B cell (primary cell): ENCODE results near the gene ZNF735. TPM values are rescaled to one million over a fixed set of nuclear protein-coding genes. Genes with fewer than 3 reads are reported as not detected.

Source experiments
- ATAC-seq: fragments of 200-7000 bp; cut with Tn5 transposase; one replicate; pipeline ENCODE4 v1.10.0; 2021; ENCODE audit warnings: low read depth, mild to moderate bottlenecking, moderate number of reproducible peaks, moderate library complexity
- CTCF ChIA-PET: fragments of 350-600 bp; sonication (Branson Sonifier 250); formaldehyde crosslinking; loops from one replicate; lab custom pipeline; 2021; ENCODE audit warnings: antibody characterized with exemption, inconsistent platforms; lab: Charles Lee
- POLR2A ChIA-PET: fragments of 350-600 bp; sonication (Branson Sonifier 250); formaldehyde crosslinking; loops from one replicate; lab custom pipeline; 2021; ENCODE audit warnings: antibody characterized with exemption; lab: Charles Lee
- DNase-seq: peaks from one replicate; pipeline ENCODE4 v3.0.0; 2013
- H2AFZ ChIP-seq: 2 replicates; pipeline ENCODE4 v1.6.1; 2012; ENCODE audit warnings: mild to moderate bottlenecking, low read depth, low read length; ENCODE audit not compliant: insufficient read depth, poor library complexity, severe bottlenecking
- H3K27ac ChIP-seq, 2 donors: 1 replicate in 1 of 2; 2 replicates in 1 of 2; pipeline ENCODE4 v1.5.1; 2012 to 2013; ENCODE audit warnings: low read length in 2 of 2, mild to moderate bottlenecking in 2 of 2, moderate library complexity in 1 of 2
- H3K27me3 ChIP-seq, 4 experiments: fragments of 200-600 bp in 1 of 4; sonication (generic) in 1 of 4; replicated peaks in 1 of 4; 1 replicate in 2 of 4; 2 replicates in 2 of 4; pipeline versions ENCODE4 v1.6.1 to v1.7.0; 2013 to 2016; ENCODE audit warnings: low read length in 3 of 4, mild to moderate bottlenecking in 2 of 4, mixed read lengths in 1 of 4, moderate library complexity in 1 of 4; ENCODE audit not compliant: insufficient read depth in 4 of 4, control insufficient read depth in 3 of 4; ENCODE audit errors: control extremely low read depth in 1 of 4
- H3K36me3 ChIP-seq, 2 experiments: replicated peaks in 1 of 2; 1 replicate in 1 of 2; 2 replicates in 1 of 2; pipeline versions ENCODE4 v1.6.1 to v1.7.1; 2013; ENCODE audit warnings: low read length in 1 of 2; ENCODE audit not compliant: insufficient read depth in 2 of 2, control insufficient read depth in 1 of 2; ENCODE audit errors: control extremely low read depth in 1 of 2, extremely low read depth in 1 of 2
- H3K4me1 ChIP-seq, 2 donors: fragments of 200-600 bp in 1 of 2; sonication (generic) in 1 of 2; 1 replicate in 1 of 2; 2 replicates in 1 of 2; pipeline versions ENCODE4 v1.5.1 to v1.6.1; 2013 to 2017; ENCODE audit warnings: low read length in 2 of 2; ENCODE audit not compliant: control insufficient read depth in 2 of 2, insufficient read depth in 2 of 2
- H3K4me2 ChIP-seq: replicated peaks from 2 replicates; pipeline ENCODE3; 2012; ENCODE audit warnings: mild to moderate bottlenecking, low read depth, low read length; ENCODE audit not compliant: poor library complexity, severe bottlenecking
- H3K4me3 ChIP-seq, 5 experiments: fragments of 200-600 bp in 1 of 5; sonication (generic) in 1 of 5; 1 replicate in 3 of 5; 2 replicates in 2 of 5; pipeline versions ENCODE4 v1.5.1 to v1.7.0; 2011 to 2016; ENCODE audit warnings: low read length in 4 of 5, mild to moderate bottlenecking in 4 of 5, low read depth in 2 of 5, control low read depth in 1 of 5, moderate library complexity in 1 of 5; ENCODE audit not compliant: insufficient read depth in 1 of 5; ENCODE audit errors: control extremely low read depth in 1 of 5, extremely low read depth in 1 of 5
- H3K79me2 ChIP-seq: fragments of 200-600 bp; sonication (generic); one replicate; pipeline ENCODE4 v1.6.0; 2016; ENCODE audit warnings: low read length; ENCODE audit not compliant: control insufficient read depth, insufficient read depth
- H3K9ac ChIP-seq: fragments of 200-600 bp; sonication (generic); 2 replicates; pipeline ENCODE4 v1.6.1; 2017; ENCODE audit warnings: mild to moderate bottlenecking, low read length, moderate library complexity
- H3K9me3 ChIP-seq, 3 donors: one replicate each; pipeline versions ENCODE4 v1.6.1 to v1.7.1; 2013; ENCODE audit warnings: low read length in 2 of 3; ENCODE audit not compliant: control insufficient read depth in 2 of 3, insufficient read depth in 1 of 3; ENCODE audit errors: control extremely low read depth in 1 of 3
- H4K20me1 ChIP-seq: 2 replicates; pipeline ENCODE4 v1.6.0; 2012; ENCODE audit warnings: mild to moderate bottlenecking, low read length; ENCODE audit not compliant: insufficient read depth, control insufficient read depth, poor library complexity, severe bottlenecking
- H3K27ac Mint-ChIP-seq: one replicate; pipeline ENCODE4 v1.8.0; 2021; ENCODE audit warnings: mixed read lengths
- H3K27me3 Mint-ChIP-seq: one replicate; pipeline ENCODE4 v1.8.0; 2021; ENCODE audit warnings: mixed read lengths
- H3K4me1 Mint-ChIP-seq: one replicate; pipeline ENCODE4 v1.8.0; 2021; ENCODE audit warnings: mixed read lengths
- H3K4me3 Mint-ChIP-seq: one replicate; pipeline ENCODE4 v1.8.0; 2021; ENCODE audit warnings: mixed read lengths
- H3K9me3 Mint-ChIP-seq: one replicate; pipeline ENCODE4 v1.8.0; 2022; ENCODE audit warnings: mixed read lengths; ENCODE audit not compliant: insufficient read depth
- CTCF ChIP-seq: fragments of 200-600 bp; IDR thresholded peaks from one replicate; pipeline ENCODE4 v1.8.0; 2022; ENCODE audit warnings: antibody characterized with exemption, mild to moderate bottlenecking
- EZH2 ChIP-seq: IDR thresholded peaks from 2 replicates; pipeline ENCODE4 v1.6.1; 2012; ENCODE audit warnings: borderline replicate concordance, low read depth, mild to moderate bottlenecking, moderate library complexity, low read length; ENCODE audit not compliant: insufficient read depth, poor library complexity, severe bottlenecking
- WGBS: methylation state at CpG from one replicate; pipeline ENCODE4 v1.1.5; 2013; ENCODE audit warnings: missing lambda C conversion rate; ENCODE audit not compliant: insufficient coverage; 5-methylcytosine and 5-hydroxymethylcytosine counted together
- intact Hi-C: fragments of 100-400 bp; cut with micrococcal nuclease; formaldehyde crosslinking; loops from one replicate; pipeline ENCODE4 v1.10.0; 2022
- polyA plus RNA-seq: library from polyadenylated mRNA; depleted of rRNA; stranded (reverse); fragments of >200 nt; gene quantifications from 2 replicates; pipeline ENCODE4 v1.2.3, GENCODE V29; 2012
- total RNA-seq, 2 donors: library from RNA; stranded (reverse); fragments of 120-200 nt in 1 of 2; gene quantifications; 1 replicate in 1 of 2; 2 replicates in 1 of 2; pipeline versions ENCODE4 v1.2.3 to v1.2.4, GENCODE V29; 2013 to 2022

The ZNF735 gene
- total and polyA plus RNA-seq, 2 donors (not counting 1 experiment from before 2014, with no cell fraction given): not detected

- CTCF ChIA-PET: no interaction called here
- intact Hi-C loops: no loop called here
- no peak overlapping the region for H3K4me2 ChIP-seq
- Mint-ChIP-seq H3K4me1 (no peaks in the 10 kb centered on the region), H3K27ac (no peak overlapping the region), H3K9me3 (peaks cover 12% of the 10 kb centered on the region), H3K4me3 (no peak overlapping the region), H3K27me3 (no peaks in the 10 kb centered on the region)
- whole genome bisulfite sequencing: 85% methylated on average over 5 of the region's 5 CpGs
- no peaks in the 10 kb centered on the region for H4K20me1 ChIP-seq
- H3K4me1 ChIP-seq: no peaks in the 10 kb centered on the region
- POLR2A ChIA-PET: no interaction called here
- H2AFZ ChIP-seq: no peak overlapping the region
- no peaks in the 10 kb centered on the region for H3K79me2 ChIP-seq
- peaks cover 0 to 26% (median 0%) of the 10 kb centered on the region in 3 donors for H3K9me3 ChIP-seq
- H3K4me3 ChIP-seq: no peak overlapping the region
- H3K36me3 ChIP-seq: no peaks in the 10 kb centered on the region
- no peak overlapping the region for H3K9ac ChIP-seq
- DNase-seq (no peak), ATAC-seq (no peak)
- H3K27ac ChIP-seq: no peak overlapping the region
- H3K27me3 ChIP-seq: no peaks in the 10 kb centered on the region
- TF ChIP-seq CTCF (no peak), EZH2 (no peak)
Observed at GRCh38 chr7:64174328-64174727, 32.7 kb upstream of the ZNF735 start.

- Histone ChIP-seq H3K4me1 (no peaks in the 10 kb centered on the region), H3K4me3 (no peak overlapping the region), H3K27ac (no peak overlapping the region), H3K36me3 (no peaks in the 10 kb centered on the region), H3K79me2 (no peaks in the 10 kb centered on the region), H3K9me3 (peaks cover 0 to 22% (median 0%) of the 10 kb centered on the region in 3 donors), H4K20me1 (no peaks in the 10 kb centered on the region), H3K9ac (no peak overlapping the region), H3K27me3 (no peaks in the 10 kb centered on the region), H2AFZ (no peak overlapping the region), H3K4me2 (no peak overlapping the region)
- TF ChIP-seq CTCF: no peak
- TF ChIP-seq EZH2: no peak
- Mint-ChIP-seq H3K4me3 (no peak overlapping the region), H3K27ac (no peak overlapping the region), H3K27me3 (no peaks in the 10 kb centered on the region), H3K4me1 (no peaks in the 10 kb centered on the region), H3K9me3 (peaks cover 10% of the 10 kb centered on the region)
- no peak for DNase-seq
- intact Hi-C loops: no loop called here
- WGBS: 25% methylated on average over 4 of the region's 7 CpGs
- ATAC-seq: no peak
- ChIA-PET CTCF (no interaction called here), POLR2A (no interaction called here)
Observed at GRCh38 chr7:64174941-64175340, 32.1 kb upstream of the ZNF735 start.
